ENCODE measurements around the gene SPSB4. TPM values are rescaled to one million over a fixed set of nuclear protein-coding genes. Genes with fewer than 3 reads are reported as not detected.

Gene SPSB4
- total RNA-seq, 6 experiments from 2014 or later = 0.62 to 1.0 (median 0.98) TPM; not detected in 3

GRCh38 chr3:141152801-141153678 is 101.9 kb downstream of the SPSB4 start:
- no peaks in the 10 kb centered on the region for H3K4me1 ChIP-seq
- intact Hi-C loops (cut with DNase I) = no loop called here
- 70% methylated on average over 4 of the region's 7 CpGs for WGBS (ENCODE audit: insufficient coverage, low coverage, low lambda C conversion rate, missing lambda C conversion rate)
- TF ChIP-seq CTCF (IDR thresholded peaks at IDR 0.05) (no peak), POLR2A (IDR thresholded peaks at IDR 0.05) (no peak)
- no peak overlapping the region for H3K4me3 ChIP-seq
- no peak overlapping the region for H3K27ac ChIP-seq
- no peaks in the 10 kb centered on the region for H3K36me3 ChIP-seq
- DNase-seq (no peak), ATAC-seq (no peak)
- H3K27me3 ChIP-seq = no peaks in the 10 kb centered on the region
- H3K9me3 ChIP-seq = no peaks in the 10 kb centered on the region

- ATAC-seq = no peak
- intact Hi-C loops (cut with DNase I) = no loop called here
- H3K27me3 ChIP-seq = no peaks in the 10 kb centered on the region
- H3K4me1 ChIP-seq = no peaks in the 10 kb centered on the region
- no peaks in the 10 kb centered on the region for H3K36me3 ChIP-seq
- no peak for DNase-seq
- TF ChIP-seq POLR2A (IDR thresholded peaks at IDR 0.05) (no peak), CTCF (IDR thresholded peaks at IDR 0.05) (no peak)
- no peak overlapping the region for H3K27ac ChIP-seq
- H3K9me3 ChIP-seq = no peaks in the 10 kb centered on the region
- H3K4me3 ChIP-seq = no peak overlapping the region
- 25% methylated on average over 1 of the region's 1 CpG for WGBS (ENCODE audit: insufficient coverage, low coverage, low lambda C conversion rate, missing lambda C conversion rate)
Observed at GRCh38 chr3:141153679-141153966, 102.5 kb downstream of the SPSB4 start.

GRCh38 chr3:141164852-141165251 is 113.7 kb downstream of the SPSB4 start:
- ATAC-seq = no peak
- intact Hi-C loops (cut with DNase I) = no loop called here
- no peak overlapping the region for H3K27ac ChIP-seq
- H3K4me3 ChIP-seq = no peak overlapping the region
- DNase-seq = no peak
- H3K27me3 ChIP-seq = no peaks in the 10 kb centered on the region
- H3K4me1 ChIP-seq = no peaks in the 10 kb centered on the region
- H3K9me3 ChIP-seq = peaks cover 0 to 3% (median 0%) of the 10 kb centered on the region in 4 donors
- WGBS (ENCODE audit: insufficient coverage, low coverage, low lambda C conversion rate, missing lambda C conversion rate) = 61% methylated on average over 5 of the region's 5 CpGs
- H3K36me3 ChIP-seq = no peaks in the 10 kb centered on the region
- no peak for TF ChIP-seq POLR2A (IDR thresholded peaks at IDR 0.05)
- no peak for TF ChIP-seq CTCF (IDR thresholded peaks at IDR 0.05)

GRCh38 chr3:141167681-141168080 is 116.5 kb downstream of the SPSB4 start:
- H3K4me1 ChIP-seq = no peaks in the 10 kb centered on the region
- H3K27ac ChIP-seq = no peak overlapping the region
- H3K27me3 ChIP-seq = no peaks in the 10 kb centered on the region
- ATAC-seq (no peak), DNase-seq (no peak)
- peaks cover 0 to 3% (median 0%) of the 10 kb centered on the region in 4 donors for H3K9me3 ChIP-seq
- intact Hi-C loops (cut with DNase I) = no loop called here
- TF ChIP-seq CTCF (IDR thresholded peaks at IDR 0.05) (no peak), POLR2A (IDR thresholded peaks at IDR 0.05) (no peak)
- no peak overlapping the region for H3K4me3 ChIP-seq
- no peaks in the 10 kb centered on the region for H3K36me3 ChIP-seq
- 65% methylated on average over 4 of the region's 4 CpGs for WGBS (ENCODE audit: insufficient coverage, low coverage, low lambda C conversion rate, missing lambda C conversion rate)
